Motor neuron (in vitro differentiated cells): ENCODE results near the gene SIDT1. TPM values are rescaled to one million over a fixed set of nuclear protein-coding genes. Genes with fewer than 3 reads are reported as not detected.

Experiments used
- ATAC-seq, 8 experiments: fragments of 200-7000 bp; cut with Tn5 transposase; replicated peaks in 6 of 8; 2 replicates each; pipeline ENCODE4 v1.8.0; 2021; ENCODE audit warnings: mild to moderate bottlenecking in 8 of 8, moderate library complexity in 8 of 8
- H3K27ac ChIP-seq, 2 donors: fragments of 250-450 bp; sonication (Bioruptor Pico); 2 replicates each; pipeline ENCODE4 v1.9.0; 2021; ENCODE audit warnings: antibody characterized with exemption in 2 of 2, mild to moderate bottlenecking in 2 of 2, moderate library complexity in 1 of 2
- H3K4me1 ChIP-seq, 2 donors: fragments of 250-450 bp; sonication (Bioruptor Pico); replicated peaks in 1 of 2; 2 replicates each; pipeline ENCODE4 v1.6.1; 2021; ENCODE audit warnings: antibody characterized with exemption in 2 of 2, mild to moderate bottlenecking in 2 of 2, moderate library complexity in 1 of 2
- H3K4me3 ChIP-seq, 5 donors: fragments of 250-450 bp; sonication (Bioruptor Pico); 2 replicates each; pipeline ENCODE4 v1.9.0; 2021; ENCODE audit warnings: antibody characterized with exemption in 5 of 5, mild to moderate bottlenecking in 5 of 5, moderate library complexity in 4 of 5
- WGBS, 10 experiments: fragments of 450-650 bp; shearing (Covaris generic); methylation state at CpG; one replicate each; pipeline ENCODE4 v1.0.0; 2022; 5-methylcytosine and 5-hydroxymethylcytosine counted together
- in situ Hi-C, 9 experiments: fragments of 400-800 bp; cut with MboI; loops; one replicate each; pipeline ENCODE4 v1.15.0; 2021; ENCODE audit warnings: low sequenced_read_pairs in 9 of 9, low pct_unique_long_range_greater_than_20kb in 2 of 9; ENCODE audit not compliant: unreplicated experiment in 9 of 9
- total RNA-seq, 8 experiments: library from RNA; unstranded; fragments of 300-600 nt; gene quantifications; 2 replicates each; pipeline versions ENCODE4 v1.2.3 to v1.2.4, GENCODE V29; 2022

Gene SIDT1
- total RNA-seq, 8 experiments from 2014 or later = 0.33 to 6.1 (median 0.66) TPM; not detected in 2

DNA sequence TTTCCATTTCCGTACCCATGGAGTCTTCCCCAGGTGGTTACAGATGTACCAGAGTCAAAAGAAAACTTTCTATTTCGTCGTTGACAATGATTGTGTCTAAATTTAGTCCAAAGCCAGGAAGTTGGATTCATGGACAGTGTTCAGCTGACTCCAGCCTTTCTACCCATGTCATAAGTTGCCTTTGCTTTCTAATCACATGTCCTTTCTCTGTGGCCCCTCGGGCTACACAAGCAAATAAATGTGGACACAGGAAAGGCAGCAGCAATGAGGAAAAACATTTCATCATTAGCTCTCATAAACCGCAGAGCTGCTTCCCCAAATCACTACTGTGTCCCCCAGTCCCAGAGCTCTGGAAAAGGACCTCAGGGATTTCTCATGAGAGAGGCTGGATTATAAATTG lies 82.0 kb downstream of the SIDT1 start:
- H3K27ac ChIP-seq = no peak overlapping the region
- WGBS, 10 experiments = 19 to 90% (median 63%) methylated on average over 1 to 5 of the region's 5 CpGs; no CpG with 5 or more reads in 1 of the 10 experiments
- ATAC-seq = peak in 1 of 8 experiments; percentile 43
- H3K4me3 ChIP-seq = no peak overlapping the region
- no peaks in the 10 kb centered on the region for H3K4me1 ChIP-seq
- in situ Hi-C loops = no loop called here

DNA sequence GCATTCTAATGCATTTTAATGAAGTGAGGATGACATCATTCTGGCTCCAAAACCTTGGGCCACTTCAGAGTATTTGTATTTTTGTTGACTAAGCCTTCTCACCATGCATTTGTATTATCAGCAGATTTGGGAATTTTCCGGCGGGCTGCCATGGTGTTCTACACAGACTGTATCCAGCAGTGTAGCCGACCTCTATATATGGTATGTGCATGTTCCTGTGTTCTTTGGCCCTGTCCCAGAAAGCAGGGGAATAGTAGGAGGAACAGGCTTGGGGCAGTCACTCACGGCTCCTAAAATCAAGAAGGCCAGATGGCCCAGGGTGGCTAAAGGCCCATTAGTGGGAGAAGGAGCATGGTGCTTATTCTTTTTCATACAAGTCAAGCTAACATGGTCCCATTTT lies 83.6 kb downstream of the SIDT1 start:
- 20 to 100% (median 89%) methylated on average over 1 to 4 of the region's 4 CpGs; no CpG with 5 or more reads in 2 of the 10 experiments for whole genome bisulfite sequencing, 10 experiments
- in situ Hi-C loops = no loop called here

GRCh38 chr3:113617726-113618125 lies 85.4 kb downstream of the SIDT1 start:
- no peak overlapping the region for H3K4me3 ChIP-seq
- in situ Hi-C loops = no loop called here
- H3K4me1 ChIP-seq = no peaks in the 10 kb centered on the region
- WGBS, 10 experiments = 50 to 100% (median 86%) methylated on average over 1 to 2 of the region's 2 CpGs; no CpG with 5 or more reads in 3 of the 10 experiments
- ATAC-seq = no peak
- no peak overlapping the region for H3K27ac ChIP-seq

More for the DNA sequence above, 83.6 kb downstream of the SIDT1 start:
- Histone ChIP-seq H3K4me3 (no peak overlapping the region), H3K27ac (no peak overlapping the region), H3K4me1 (no peaks in the 10 kb centered on the region)
- ATAC-seq = peak in 2 of 8 experiments; percentile 38 to 55

DNA sequence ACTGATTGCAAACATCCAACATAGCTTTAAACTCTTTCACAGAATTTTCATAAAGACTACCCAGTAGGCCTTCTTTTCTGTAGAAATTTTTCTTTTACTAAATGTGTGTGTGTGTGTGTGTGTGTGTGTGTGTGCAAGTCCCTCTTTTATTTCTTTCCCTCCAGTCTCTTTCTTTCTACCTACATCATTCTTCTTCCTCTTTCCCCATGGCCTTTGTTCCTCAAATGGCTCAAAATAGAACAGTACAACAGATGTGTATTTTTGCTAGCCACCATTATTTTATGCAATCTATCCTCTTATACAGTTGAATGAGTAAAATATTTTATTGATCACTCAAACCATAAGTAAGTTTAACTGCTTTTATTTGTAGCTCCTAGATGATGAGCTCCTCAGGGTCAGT lies 87.7 kb downstream of the SIDT1 start:
- no peak overlapping the region for H3K4me3 ChIP-seq
- in situ Hi-C loops = no loop called here
- H3K27ac ChIP-seq = no peak overlapping the region
- H3K4me1 ChIP-seq = no peaks in the 10 kb centered on the region
- no peak for ATAC-seq

DNA sequence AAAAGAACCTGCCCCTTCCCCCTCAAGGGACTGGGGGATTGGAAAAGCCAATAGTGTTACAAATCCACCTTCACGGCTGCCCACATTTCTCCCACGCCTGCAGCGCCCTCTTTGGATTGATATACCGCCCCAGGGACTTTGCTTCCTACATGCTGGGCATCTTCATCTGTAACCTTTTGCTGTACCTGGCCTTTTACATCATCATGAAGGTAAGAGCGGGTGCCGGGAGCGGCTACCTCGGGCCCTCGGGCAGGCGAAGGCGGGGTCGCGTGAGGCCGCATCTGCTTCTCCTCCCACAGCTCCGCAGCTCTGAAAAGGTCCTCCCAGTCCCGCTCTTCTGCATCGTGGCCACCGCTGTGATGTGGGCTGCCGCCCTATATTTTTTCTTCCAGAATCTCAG lies 91.0 kb downstream of the SIDT1 start:
- Histone ChIP-seq H3K4me3 (no peak overlapping the region), H3K4me1 (no peaks in the 10 kb centered on the region), H3K27ac (no peak overlapping the region)
- ATAC-seq = peak in 2 of 8 experiments; percentile 19 to 30
- in situ Hi-C loops = no loop called here
- WGBS, 10 experiments = 18 to 81% (median 50%) methylated on average over 1 to 17 of the region's 19 CpGs

- Histone ChIP-seq H3K4me3 (no peak overlapping the region), H3K4me1 (no peaks in the 10 kb centered on the region), H3K27ac (no peak overlapping the region)
- ATAC-seq = no peak
- in situ Hi-C loops = no loop called here
- 70 to 100% (median 90%) methylated on average over 3 to 7 of the region's 7 CpGs; no CpG with 5 or more reads in 1 of the 10 experiments for WGBS, 10 experiments
Observed at GRCh38 chr3:113623811-113624210, 91.5 kb downstream of the SIDT1 start.

- in situ Hi-C loops = no loop called here
- WGBS, 10 experiments = 50 to 98% (median 84%) methylated on average over 1 to 12 of the region's 12 CpGs
- ATAC-seq = no peak
- no peaks in the 10 kb centered on the region for H3K4me1 ChIP-seq
- no peak overlapping the region for H3K27ac ChIP-seq
- no peak overlapping the region for H3K4me3 ChIP-seq
Observed at GRCh38 chr3:113625834-113626233, 93.5 kb downstream of the SIDT1 start.

DNA sequence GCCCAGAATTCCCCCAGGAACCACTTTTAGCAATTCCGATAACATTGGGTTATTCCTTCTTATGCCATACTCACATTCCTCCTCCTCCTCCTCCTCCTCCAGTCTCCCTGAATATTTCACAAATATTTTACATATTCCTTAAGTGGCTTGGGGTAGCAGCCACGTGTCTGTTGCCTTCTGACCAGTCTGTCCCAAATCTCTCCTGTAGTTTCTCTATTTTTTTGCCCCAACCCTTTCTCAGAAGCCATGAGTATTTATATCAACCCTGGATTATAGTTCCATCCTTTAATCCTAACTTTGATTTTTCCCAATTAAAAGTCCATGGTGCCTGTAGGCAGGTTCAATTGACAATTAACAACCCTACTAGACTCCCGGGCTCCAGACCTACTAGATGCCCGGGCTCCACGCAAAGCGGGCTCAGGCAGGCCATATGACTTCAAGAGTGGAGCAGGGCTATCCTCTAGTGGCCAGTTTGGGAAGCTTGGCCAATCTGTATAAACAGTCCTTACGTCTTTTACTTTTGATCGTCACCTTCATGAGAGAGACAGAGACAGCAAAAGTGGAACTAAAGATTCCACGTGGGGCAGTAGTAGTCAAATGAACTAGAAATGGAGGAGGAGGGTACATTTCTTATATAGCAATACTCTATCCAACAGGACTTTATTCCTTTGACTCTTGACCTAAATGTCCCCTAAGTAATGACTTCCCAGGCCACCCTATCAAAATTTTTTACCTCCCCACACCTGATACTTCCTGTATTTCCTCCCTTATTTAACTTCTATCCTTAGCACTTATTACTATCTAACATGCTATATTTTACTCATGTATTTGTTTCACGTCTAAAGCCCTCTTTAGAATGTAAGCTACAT lies 94.4 kb downstream of the SIDT1 start:
- no peaks in the 10 kb centered on the region for H3K4me1 ChIP-seq
- ATAC-seq = peak; percentile 54 to 94 (median 79)
- no peak overlapping the region for H3K4me3 ChIP-seq
- no peak overlapping the region for H3K27ac ChIP-seq
- WGBS, 10 experiments = 0 to 76% (median 31%) methylated on average over 1 to 9 of the region's 10 CpGs
- in situ Hi-C loops = no loop called here

GRCh38 chr3:113628316-113628715 lies 96.0 kb downstream of the SIDT1 start:
- Histone ChIP-seq H3K4me1 (no peaks in the 10 kb centered on the region), H3K4me3 (no peak overlapping the region), H3K27ac (no peak overlapping the region)
- in situ Hi-C loops = no loop called here
- ATAC-seq = no peak
- WGBS, 10 experiments = 60 to 94% (median 87%) methylated on average over 1 to 2 of the region's 2 CpGs; no CpG with 5 or more reads in 6 of the 10 experiments

DNA sequence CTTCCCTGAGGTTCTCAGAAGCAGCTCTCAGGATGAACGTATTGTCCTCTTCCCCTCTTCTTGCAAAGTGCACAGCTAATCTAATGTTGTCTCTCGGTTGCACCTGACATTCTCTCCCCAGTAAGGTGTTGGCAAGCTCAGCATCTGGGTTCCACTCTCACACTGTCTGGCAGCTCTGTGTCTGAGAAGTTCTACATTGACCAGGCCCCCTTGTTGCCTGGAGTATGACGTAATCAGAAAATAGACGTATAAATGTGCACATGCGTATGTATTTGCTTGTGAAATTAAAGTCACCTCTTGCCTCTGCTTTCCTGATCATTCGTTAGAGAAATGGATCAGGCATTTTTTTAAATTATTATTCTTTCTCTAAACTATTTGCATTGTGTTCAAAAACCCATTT lies 96.4 kb downstream of the SIDT1 start:
- H3K27ac ChIP-seq = no peak overlapping the region
- ATAC-seq = no peak
- in situ Hi-C loops = no loop called here
- H3K4me1 ChIP-seq = no peaks in the 10 kb centered on the region
- H3K4me3 ChIP-seq = no peak overlapping the region
- 60 to 100% (median 83%) methylated on average over 3 to 5 of the region's 6 CpGs for WGBS, 10 experiments

DNA sequence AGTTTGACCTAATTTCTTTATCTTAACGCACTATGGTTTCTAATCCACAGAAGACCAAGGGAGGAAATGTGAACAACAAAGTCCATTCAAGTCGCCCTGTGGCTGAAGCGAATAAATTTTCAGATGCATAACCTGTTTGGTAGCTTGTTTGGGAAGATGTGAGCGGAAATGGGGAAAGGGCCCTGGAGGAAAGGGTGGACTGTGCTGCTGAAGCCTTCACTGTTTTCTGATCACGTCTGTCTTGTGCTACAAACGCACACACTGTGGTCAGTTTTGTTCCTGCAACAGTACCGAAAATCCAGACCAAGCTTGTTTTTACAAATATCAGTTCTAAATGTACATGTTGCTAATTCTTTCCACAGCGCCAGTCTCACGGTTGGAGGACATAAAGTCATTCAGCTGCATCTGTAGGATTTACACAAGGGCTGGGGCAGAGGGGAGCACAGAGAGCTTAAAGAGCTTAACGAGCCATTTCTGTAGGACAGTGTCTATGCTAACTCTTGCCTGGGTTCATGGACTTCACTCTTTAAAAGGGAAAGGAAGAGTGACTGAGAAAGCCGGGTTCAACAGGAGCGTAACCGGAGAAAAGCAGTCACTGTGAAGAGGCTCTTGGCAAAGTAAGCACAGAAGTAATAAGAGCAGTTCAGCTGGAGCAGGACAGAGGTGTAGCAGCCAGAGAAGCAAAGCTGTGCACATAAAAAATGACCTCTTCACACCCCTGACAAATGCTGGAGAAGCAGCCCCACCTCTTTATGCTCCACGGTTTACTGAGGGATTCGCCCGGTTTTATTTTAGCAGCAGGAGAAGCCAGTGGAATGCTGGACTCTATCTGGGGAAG lies 97.4 kb downstream of the SIDT1 start:
- in situ Hi-C loops = no loop called here
- no peak overlapping the region for H3K27ac ChIP-seq

DNA sequence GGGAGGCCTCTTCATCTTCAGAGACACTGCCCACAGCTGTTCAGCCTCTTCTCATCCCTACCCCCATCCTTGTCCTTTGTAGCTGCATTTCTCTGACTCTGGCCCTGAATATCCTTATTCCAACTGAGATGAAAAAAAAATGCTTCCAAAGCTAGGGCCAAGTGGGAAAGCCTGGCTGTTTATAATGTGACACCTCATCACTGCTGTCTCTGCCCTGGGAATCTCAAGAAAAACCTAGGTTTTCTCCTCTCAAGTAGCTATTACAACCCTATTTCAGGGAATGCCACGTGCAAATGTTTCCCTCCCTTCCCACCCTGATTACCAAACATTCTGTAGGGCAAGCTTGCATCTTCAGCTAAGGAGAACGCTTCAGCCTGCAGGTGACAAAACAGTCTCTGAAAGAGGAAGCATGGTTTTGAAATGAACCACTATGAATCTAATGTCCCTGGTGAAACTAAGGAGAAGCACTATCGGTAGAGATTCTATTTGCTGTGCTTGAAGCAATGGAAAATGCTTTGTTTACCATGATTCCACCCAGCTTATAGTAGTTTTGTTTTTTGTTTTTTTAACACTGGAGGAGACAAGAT lies 98.7 kb downstream of the SIDT1 start:
- no peak overlapping the region for H3K27ac ChIP-seq
- 0 to 88% (median 64%) methylated on average over 1 to 3 of the region's 3 CpGs; no CpG with 5 or more reads in 4 of the 10 experiments for WGBS, 10 experiments
- in situ Hi-C loops = no loop called here

More for the DNA sequence above, 97.4 kb downstream of the SIDT1 start:
- ATAC-seq = peak in 4 of 8 experiments; percentile 34 to 57 (median 52)
- WGBS, 10 experiments = 40 to 91% (median 74%) methylated on average over 1 to 12 of the region's 16 CpGs; no CpG with 5 or more reads in 1 of the 10 experiments
- Histone ChIP-seq H3K4me1 (no peaks in the 10 kb centered on the region), H3K4me3 (no peak overlapping the region)

GRCh38 chr3:113631573-113631972 lies 99.2 kb downstream of the SIDT1 start:
- ATAC-seq = no peak
- Histone ChIP-seq H3K4me1 (no peaks in the 10 kb centered on the region), H3K27ac (no peak overlapping the region), H3K4me3 (no peak overlapping the region)
- WGBS, 10 experiments = 57 to 90% (median 83%) methylated on average over 1 to 6 of the region's 6 CpGs
- in situ Hi-C loops = no loop called here

More for the DNA sequence above, 98.7 kb downstream of the SIDT1 start:
- no peak for ATAC-seq
- Histone ChIP-seq H3K4me1 (no peaks in the 10 kb centered on the region), H3K4me3 (no peak overlapping the region)
